NCI-H524 (cell line): ENCODE results near the gene EMC6.

Experiments used
- DNase-seq, 2 experiments: peaks; one replicate each; lab custom pipeline; 2025; lab: John Stamatoyannopoulos, UW

The EMC6 gene

DNA sequence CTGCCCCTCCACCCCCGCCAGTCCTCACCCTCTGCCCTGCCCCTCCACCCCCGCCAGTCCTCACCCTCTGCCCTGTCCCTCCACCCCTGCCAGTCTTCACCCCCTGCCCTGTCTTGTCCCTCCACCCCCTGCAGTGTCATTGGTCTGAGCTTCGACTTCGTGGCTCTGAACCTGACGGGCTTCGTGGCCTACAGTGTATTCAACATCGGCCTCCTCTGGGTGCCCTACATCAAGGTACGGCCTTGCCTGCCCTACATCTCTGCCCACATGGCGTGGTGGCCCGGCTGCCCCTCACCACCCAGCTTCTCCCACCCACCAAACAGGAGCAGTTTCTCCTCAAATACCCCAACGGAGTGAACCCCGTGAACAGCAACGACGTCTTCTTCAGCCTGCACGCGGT is 12.3 kb upstream of the EMC6 start:
- no peak for DNase-seq

DNA sequence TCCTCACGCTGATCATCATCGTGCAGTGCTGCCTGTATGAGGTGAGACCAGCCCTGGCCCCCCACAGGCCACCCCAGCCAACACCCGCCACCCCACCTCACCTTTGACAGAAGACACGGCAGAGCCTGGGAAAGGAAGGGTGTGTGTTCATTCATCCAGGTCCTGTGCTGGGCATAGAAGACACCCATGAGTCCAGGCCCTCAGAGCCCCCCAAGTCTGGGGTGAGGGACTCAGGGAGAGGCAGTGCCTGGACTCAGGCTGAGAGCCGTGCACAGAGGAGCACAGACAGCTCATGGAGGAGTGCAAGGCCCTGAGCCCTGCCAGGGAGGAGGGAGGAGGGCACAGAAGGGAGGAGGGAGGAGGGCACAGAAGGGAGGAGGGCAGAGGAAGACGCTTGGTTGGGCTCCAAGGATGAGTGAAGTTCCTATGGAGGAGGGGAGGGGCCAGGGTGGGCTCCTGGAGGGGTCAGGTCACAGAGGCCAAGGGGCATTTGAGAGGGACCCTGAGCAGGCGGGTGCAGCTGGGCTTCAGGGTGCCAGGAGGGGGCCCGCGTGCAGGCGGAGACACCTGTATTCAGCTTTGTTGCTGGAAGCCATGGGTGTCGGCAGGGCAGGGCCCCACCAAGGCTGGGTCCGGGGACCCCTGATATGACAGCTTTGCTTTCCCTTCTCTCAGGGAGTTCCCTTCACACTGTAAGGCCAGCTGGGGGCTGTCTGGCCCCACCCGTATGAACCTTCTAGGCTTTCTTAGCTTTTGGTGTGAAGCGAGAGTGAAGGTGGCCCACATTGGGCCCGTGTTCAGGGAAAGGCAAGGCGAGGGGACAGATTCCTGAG is 11.6 kb upstream of the EMC6 start:
- DNase-seq, result no peak

DNA sequence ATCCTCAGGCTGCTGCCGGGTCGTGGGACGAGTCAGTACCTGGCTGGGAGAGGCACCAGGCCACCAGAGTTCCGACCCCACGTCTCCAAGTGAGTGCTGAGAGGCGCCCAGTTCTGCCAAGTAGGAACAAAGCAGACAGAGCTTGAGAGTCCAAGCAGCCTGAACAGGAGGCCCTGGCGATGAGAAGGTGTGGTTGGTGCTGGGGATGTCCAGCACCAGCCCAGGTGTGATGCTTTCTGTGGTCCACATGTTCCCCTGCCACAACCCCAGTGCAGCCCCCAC is 11.1 kb upstream of the EMC6 start:
- no peak for DNase-seq

DNA sequence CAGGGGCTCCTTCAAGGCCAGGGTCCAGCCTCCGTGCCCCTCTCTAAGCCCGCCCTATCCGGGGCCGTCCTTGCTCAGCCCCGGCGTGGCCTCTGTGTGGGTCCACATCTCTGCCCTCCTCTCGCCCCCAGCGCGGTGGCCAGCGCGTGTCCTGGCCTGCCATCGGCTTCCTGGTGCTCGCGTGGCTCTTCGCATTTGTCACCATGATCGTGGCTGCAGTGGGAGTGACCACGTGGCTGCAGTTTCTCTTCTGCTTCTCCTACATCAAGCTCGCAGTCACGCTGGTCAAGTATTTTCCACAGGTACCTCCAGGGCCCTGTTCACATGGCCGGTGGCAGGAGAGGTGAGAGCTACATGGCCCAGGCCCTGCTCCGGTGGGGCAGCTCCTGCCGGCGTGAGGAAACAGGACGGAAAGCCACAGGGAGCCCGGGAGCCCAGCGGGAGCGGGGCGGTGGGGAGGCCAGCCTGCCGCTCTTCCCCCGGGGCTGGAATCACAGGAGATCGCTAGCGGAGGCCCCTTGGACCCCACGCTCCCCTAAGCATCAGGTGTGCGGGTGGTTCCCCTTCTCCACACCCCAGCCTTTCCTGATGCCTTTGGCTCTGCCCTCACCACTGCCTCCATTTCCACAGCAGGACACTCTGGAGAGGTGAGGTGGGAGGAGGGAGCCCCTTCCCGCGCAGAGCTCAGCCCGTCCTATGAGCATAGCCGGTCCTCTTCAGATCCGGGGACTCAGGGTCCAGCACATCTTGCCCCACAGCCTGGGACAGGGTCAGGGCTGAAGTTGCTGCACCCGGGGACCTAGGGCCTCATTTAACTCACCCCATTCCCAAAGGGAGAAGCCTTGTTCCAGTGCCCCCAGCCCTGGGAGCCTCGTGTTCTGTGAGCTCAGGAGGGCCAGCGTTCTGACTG is 10.5 kb upstream of the EMC6 start:
- DNase-seq, result no peak

DNA sequence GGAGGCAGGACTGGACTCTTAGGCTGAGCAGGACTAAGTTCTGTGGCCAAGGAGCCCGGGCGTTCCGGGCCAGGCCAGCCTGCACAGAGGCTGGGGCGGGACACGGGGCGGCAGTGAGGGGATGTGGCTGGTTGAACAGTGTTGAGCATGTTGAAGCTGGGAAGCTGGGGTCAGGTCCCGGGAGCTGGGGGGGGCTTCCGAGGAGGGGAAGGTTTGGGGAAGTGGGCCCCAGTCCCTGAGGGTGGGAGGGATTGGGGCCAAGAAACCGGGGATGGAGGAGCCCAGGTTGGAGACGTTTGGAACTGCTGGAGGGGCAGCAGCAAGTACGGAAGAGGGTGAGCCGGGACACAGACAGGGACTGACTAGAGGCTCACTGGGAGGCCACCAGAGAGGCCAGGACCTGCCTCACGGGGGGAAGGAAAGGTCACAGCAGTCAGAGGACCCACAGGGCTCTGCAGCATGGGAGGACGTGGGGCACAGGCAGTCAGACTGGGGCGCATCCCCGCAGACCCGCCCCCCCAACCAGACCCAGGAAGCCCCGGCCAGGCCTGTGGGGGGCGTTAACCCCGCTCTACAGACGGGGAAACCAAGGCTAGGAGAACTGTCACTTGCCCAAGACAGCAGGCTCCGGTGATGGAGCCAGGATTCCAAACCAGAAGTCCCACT is 9.7 kb upstream of the EMC6 start:
- no peak for DNase-seq

DNA sequence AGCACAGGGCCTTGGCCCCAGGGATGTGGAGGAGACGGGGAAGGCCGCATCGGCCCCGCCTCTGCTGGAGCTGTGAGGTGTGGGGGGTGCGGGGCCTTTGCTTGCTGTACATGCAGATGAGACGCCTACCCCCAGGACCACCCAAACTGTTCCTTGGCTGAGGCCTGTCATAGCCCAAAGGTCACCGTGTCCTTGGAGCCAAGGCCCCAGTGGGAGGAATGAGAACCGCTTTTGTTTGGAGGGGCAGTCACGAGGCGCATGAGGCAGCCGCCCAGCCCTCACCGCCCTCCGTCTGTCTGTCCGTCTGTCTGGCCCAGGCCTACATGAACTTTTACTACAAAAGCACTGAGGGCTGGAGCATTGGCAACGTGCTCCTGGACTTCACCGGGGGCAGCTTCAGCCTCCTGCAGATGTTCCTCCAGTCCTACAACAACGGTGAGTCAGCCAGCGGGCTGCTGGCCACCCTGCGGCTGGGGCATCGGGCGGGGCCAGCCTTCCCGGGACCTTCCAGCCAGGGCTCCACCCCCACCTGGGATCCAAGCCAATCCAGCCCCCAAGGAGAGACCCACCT is 9.0 kb upstream of the EMC6 start:
- DNase-seq, result no peak

DNA sequence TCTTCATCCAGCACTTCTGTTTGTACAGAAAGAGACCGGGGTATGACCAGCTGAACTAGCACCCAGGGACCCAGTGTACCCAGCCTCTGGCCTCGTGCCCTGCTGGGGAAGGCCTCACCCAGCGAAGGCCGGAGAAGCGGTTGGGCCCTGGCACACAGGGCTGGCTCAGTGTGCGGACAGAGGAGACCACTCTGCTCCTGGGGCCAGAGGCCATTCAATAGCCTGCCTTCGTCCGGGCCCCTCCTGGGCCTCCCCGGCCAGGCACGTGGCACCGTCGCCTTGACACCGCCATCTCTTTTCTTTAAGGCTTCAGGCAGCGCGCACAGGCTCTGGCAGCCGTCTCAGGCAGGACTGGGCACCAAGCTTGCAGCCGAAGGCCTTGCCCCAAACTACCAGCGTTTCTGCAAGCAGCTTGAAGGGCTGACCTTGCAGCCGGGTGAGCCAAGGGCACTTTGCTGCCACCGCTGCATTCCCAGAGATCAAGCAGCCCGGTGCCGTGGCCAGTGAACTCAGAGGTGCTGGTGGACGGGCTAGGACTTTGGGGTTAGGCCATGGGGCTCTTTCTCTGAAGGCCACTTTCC is 8.2 kb upstream of the EMC6 start:
- DNase-seq, result no peak

DNA sequence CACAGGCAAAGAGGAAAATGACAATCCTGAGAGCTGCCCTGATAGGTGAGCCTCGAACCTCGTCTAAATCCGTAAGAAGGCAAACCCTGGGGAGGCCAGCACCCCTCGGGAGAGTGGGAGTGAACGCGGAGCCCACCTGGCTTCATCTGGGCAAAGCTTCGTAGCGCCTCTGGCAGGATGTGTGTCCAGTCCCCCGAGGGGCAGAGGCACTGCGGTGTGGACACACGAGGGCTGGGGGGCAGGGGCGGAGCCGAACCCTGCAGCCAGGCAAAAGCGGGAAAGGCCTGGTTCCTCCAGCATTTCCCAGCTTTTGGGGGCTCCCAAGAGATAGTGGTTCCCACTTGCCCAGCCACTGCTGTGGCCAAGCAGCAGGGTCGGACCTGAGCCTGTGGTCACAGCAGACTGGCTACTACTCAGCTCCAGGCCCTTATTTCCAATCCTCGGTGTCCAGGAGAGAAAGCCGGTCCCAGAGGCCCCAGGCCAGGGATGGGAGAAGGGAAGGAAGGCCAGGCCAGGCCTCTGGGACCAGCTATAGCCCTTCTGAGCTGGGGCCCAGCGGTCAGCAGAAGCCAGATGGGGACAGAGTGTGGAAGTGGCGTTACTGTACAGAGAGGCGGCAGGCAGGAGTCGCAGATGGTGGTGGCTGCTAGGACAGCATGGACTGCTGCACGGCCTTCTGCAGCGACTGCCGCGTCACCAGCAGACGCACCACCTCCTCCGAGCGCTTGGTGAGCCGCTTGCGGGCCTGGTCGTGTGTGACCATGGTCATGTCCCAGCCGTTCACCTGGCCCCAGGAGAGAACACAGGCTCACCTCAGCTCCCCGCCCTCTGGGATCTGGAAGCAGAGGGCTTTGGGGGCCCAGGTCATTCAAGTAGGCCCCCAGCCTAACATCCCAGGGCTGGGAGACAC is 5.3 kb upstream of the EMC6 start:
- no peak for DNase-seq

DNA sequence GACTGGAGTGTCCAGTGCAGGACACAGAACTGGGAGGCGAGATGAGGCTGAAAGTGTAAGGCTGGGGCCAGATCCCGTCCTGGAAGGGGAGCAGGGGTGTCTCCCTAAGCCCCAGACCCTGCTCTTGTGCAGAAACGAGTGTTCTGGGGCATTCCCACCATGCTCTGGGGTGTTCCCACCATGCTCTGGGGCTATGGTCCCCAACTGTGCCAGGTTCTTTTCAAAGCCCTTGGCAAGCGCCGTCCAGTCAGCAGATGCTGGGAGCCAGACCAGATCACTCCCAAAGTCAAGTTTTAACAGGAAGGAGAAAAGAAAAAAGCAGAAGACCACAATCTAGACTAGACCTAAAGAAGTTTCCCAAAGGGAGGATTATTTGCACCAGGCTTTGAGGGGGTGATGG is 2.8 kb upstream of the EMC6 start:
- no peak for DNase-seq

DNA sequence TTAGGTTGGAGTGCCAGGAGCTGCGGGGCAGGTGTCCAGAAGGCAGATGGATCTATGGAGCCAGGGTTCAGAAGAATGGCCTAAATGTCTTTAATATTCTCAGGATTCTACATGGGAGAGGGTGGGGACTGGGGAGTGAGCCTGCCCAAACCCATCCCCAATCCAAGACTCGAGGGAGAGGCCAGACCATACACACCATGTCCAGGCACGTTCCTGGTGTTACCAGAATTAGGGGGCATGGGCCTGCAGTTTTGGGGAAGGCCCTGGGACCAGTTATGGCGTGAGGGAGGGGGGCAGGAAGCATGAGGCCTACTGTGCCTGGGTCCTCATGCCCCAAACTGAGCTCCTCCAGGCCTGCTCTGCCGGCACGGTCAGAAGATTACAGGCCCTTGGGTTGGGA is 2.1 kb upstream of the EMC6 start:
- DNase-seq, result no peak

DNA sequence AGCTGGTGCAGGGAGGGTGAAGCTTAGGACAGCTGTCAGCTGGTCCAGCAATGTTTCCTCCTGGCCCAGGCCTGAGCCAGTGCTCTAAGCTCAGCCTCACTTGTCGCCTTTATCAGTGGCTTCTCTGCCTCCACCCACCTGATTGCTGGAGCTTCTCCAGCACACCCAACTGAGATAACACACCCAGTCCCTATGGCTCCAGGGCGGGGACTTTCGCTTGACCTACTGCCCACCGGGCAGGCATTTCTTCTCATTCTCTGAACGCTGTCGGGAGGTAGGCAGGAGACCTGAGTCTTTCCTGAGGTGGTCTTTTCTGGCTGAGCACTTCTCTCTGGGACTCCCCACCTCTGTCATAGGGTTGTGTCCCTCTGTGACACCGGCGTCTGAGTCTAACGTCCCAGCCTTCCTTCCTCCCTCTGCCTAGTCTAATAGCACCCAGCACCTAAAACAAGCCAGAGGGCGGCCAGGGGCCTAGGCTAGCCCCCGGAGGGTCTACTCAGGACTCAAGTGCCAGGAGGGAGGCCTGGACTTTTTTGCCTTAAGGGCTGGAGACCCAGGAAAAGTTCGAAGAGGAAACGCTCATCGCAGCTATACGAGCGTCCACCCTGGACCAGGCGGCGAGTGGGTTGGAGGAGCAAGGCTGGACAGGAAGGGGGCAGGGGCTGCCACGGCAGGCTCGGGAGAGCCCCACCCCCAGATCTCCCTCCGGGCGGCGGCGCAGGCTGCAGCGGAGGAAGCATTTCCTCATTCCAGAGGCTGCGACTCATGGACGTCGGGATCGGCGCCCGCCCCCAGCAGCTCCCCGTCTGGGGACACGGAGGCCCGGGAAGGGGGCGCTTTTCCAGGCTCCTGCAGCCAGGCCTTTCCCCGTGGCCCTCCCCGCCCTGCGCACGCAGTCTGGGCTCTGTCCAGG is 990 bp upstream of the EMC6 start:
- peak in 1 of 2 experiments; percentile 23 for DNase-seq

DNA sequence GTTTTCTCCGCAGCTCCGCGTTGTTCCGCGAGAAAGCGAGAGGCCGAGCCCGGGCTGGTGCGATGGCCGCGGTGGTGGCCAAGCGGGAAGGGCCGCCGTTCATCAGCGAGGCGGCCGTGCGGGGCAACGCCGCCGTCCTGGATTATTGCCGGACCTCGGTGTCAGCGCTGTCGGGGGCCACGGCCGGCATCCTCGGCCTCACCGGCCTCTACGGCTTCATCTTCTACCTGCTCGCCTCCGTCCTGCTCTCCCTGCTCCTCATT is 404 bp downstream of the EMC6 start:
- DNase-seq, result no peak

DNA sequence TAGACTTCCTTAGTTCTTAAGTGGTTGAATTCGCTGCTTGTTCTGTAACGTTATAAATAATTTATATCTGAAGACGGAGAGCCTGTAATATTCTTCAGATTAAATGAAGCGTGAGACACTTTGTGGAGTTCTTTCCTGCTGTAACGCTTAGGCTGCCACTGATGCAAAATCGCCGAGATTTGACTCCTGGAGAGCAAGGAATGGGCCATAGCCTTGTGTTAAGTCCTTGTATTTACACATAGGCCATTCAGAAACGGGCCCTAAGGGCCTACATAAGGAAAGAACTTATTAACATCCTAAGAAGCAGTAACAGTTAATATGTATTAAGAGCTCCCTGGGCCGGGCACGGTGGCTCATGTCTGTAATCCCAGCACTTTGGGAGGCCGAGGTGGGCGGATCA is 936 bp downstream of the EMC6 start:
- no peak for DNase-seq

DNA sequence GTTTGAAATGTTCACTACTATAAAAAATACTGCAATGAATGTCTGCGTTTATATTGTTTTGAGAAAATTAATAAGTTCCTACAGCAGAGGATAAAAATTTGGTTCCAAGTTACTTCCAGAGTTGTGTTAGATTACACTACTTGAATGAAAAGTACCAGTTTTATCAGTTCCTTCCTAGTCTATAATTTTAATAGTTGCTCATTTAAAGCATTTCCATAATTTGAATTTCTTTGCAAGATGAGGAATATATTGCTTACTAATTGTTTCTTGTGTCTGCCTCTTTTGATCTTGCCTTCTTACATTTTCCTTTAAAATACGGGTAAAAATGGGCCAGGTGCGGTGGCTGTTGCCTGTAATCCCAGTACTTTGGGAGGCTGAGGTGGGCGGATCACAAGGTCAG is 4.0 kb downstream of the EMC6 start:
- no peak for DNase-seq

DNA sequence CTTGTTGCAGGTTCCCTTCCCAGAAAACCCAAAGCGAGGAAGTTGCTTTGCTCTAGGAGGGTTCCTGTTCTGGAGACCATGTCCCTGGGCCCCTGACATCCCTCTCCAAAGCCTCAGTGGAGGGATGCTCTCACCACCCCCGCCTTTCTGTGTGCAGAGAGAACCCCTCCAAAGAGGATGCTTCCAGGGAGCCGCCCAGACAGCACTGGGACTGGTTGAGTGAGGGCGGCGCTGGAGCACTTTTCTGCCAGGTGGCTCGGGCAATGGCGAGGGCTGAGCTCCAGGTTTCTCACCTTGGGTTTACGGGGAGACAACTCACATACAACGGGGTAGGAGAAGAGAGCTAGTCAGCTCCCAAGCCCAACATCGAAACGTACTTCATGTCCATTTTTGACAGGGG is 7.3 kb downstream of the EMC6 start:
- no peak for DNase-seq

DNA sequence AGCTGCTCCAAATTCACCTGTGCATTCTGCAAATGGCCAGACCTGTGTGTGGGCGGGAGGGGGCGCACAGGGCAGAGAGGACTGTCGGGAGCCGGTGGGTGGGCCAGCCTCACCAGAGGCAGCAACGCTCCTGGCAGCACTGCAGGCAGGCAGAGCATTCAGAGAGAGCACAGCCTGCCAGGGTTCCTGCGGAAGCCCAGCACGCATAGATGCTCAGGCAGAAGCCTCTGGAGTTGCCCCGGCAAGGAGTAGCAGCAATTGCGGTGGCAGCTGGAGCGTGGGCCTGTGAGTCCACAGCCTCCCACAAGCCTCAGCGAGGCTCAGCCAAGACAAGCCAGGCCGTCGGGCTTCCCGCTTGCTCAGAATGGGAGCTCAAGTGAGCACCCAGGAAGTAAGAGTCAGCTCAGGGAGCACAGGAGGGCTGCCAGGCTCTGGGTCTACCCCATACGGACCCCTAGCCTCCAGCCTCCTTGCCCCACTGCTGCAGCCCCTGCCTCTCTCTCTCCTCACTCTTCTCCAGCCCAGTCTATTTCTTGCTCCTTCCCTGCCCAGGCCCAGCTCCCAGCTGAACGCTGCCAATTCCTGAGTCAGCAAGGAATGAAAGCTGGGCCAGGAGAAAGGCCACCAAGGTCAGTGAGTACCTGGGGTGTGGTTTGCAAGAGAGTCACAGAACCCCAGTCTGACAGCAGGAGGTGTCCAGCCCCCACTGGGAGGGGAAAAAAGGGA is 9.6 kb downstream of the EMC6 start:
- no peak for DNase-seq

DNA sequence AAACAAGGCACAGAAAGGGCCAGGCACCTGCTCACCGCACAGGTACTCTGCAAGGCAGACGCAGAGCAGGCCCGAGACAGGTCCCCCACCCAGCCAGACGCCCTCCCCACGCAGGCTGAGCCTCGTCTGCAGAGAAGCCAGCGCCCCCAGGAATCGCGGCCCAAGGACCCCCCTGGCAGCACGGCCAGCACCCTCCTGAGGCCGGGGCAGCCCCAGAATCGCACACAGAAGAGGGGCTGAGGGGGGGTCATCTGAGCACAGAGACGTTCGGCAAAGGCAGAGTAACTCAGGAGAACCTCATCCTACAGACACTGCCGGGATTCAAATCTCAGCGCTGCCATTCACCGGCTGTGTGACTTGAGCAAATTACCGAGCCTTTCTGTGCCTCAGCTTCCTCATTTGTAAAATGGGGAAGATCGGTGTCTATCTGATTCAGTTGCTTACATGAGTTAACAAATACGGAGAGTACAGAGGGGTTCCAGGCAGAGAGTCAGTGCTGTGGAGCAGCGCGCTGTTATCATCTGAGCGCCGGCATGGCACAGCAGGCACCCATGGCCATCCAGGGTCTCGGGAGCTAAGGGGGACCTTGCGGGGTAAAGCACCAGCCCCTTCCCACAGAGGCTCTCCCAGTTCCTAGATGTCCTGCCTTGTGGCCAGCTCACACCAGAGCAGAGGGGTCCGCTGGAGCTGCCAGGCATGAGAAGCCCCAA is 10.4 kb downstream of the EMC6 start:
- DNase-seq, result no peak

DNA sequence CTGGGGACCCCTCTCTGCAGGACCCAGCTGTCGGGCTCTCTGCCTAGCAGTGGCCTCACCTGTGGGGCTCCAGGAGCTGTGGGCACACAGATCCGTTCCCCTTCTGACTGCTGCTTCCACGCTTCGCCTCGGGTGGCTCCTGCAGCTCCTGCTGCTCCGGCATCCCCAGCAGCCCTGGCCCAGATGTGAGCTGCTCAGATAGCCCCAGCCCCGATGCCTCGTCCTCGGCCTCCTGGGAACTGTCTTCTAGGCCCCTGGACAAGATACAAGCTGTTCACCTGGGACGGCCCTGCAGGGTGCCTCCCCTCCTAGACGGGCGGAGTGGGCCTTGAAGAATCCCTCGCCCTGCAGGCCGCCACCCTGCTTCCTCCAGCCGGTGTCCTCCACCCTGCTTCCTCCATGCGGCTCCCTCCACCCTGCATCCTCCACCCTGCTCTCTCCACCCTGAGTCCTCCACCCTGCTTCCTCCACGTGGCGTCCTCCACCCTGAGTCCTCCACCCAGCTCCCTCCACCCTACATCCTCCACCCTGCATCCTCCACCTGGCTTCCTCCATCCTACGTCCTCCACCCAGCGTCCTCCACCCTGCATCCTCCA is 11.0 kb downstream of the EMC6 start:
- no peak for DNase-seq

DNA sequence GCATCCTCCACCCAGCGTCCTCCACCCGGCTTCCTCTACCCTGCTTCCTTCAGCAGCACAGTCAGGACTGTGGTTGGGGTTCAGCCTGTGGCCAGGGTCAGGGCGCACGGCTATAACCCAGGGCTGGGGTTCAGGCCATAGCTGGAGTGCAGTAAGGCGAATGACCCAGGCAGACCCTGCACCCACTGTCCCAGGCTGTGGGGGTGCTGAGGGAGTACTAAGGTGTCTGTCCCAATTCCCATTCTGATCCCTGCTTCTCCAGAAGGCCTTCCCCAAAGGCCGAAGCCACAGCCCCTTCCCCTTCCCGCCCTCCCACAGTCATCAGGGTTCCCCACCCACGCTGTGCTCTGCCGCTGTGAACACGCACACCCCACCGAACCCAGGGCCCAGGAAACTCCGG is 12.4 kb downstream of the EMC6 start:
- DNase-seq, result no peak
